Activated CD8-positive, alpha-beta memory T cell treated with anti-CD3 and anti-CD28 coated beads for 36 hours (primary cell): ENCODE measurements around the gene OSBPL10. TPM values are rescaled to one million over a fixed set of nuclear protein-coding genes. Genes with fewer than 3 reads are reported as not detected.
"Not testable (repeated sequence)": the region's sequence is repeated elsewhere in the genome, so short reads cannot be mapped to it uniquely, and the experiment has no call there.

ENCODE experiments used
- CTCF ChIA-PET: fragments of 350-600 bp; sonication (Branson Sonifier 250); formaldehyde crosslinking; loops from one replicate; lab custom pipeline; 2021; ENCODE audit warnings: antibody characterized with exemption; lab: Charles Lee
- POLR2A ChIA-PET: fragments of 350-600 bp; sonication (Branson Sonifier 250); formaldehyde crosslinking; loops from one replicate; lab custom pipeline; 2021; ENCODE audit warnings: antibody characterized with exemption; lab: Charles Lee
- total RNA-seq, 2 experiments: library from RNA; stranded (reverse); gene quantifications; one replicate each; pipeline ENCODE4 v1.2.3, GENCODE V29; 2021

The OSBPL10 gene
- total RNA-seq, 2 experiments from 2014 or later = 3.4 to 3.6 TPM

DNA sequence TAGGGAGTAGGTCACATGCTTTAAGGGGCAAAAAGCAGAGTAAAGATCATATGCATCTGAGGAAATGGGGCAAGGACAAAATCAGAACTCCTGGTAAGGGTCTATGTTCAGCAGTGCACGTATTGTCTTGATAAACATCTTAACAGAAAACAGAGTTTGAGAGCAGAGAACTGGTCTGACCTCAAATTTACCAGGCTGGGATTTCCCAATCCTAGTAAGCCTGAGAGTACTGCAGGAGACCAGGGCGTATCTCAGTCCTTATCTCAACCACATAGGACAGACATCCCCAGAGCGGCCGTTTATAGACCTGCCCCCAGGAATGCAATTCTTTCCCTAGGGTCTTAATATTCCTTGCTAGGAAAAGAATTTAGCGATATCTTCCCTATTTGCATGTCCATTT is 14.0 kb upstream of the OSBPL10 start:
- POLR2A ChIA-PET, CTCF ChIA-PET: not testable (repeated sequence)

DNA sequence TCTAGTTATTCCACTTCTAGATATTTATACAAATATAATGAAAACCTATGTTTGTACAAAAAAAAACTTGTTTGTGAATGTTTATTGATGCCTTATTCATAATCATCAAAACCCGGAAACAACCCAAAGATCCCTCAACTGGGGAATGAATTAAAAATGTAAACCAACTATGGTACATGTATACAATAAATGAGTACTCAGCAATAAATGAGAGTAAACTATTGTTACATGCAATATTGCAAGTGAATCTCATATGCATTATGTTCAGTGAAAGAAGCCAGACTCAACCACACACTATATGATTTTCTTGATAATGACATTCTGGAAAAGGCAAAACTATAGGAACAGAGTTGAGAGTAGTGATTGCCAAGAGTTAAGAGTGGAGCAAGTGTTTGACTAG is 12.8 kb upstream of the OSBPL10 start:
- ChIA-PET POLR2A (no interaction called here), CTCF (no interaction called here)

DNA sequence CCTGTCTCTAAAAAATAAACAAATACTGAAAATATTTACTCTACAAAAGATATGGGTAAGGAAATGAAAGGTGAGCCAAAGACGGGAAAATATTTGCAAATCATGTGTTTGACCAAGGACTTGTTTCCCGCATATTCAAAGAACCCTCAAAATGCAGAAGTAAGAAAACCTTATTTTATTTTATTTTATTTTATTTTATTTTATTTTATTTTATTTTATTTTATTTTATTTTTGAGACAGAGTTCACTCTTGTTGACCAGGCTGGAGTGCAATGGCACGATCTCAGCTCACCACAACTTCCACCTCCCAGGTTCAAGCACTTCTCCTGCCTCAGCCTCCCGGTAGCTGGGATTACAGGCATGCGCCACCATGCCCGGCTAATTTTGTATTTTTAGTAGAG is 11.9 kb upstream of the OSBPL10 start:
- POLR2A ChIA-PET, CTCF ChIA-PET: not testable (repeated sequence)

DNA sequence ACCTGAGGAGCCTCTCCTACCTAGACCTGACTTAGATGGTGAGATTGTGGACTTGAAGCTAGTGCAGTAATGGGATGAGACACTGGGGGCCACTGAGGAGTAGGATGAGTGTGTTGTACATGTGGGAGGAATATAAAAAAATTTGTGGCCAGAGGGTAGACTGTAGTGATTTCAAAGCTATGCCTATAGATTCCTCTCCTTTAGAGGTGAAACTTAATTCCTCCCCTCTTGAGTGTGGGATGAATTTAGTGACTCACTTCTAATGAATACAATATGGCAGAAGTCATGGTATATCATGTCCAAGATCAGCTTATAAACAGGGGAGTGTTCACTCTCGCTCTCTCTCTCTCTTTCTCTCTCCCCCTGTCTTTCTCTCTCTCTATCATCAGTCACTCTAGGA is 7.2 kb upstream of the OSBPL10 start:
- ChIA-PET CTCF (no interaction called here), POLR2A (no interaction called here)

DNA sequence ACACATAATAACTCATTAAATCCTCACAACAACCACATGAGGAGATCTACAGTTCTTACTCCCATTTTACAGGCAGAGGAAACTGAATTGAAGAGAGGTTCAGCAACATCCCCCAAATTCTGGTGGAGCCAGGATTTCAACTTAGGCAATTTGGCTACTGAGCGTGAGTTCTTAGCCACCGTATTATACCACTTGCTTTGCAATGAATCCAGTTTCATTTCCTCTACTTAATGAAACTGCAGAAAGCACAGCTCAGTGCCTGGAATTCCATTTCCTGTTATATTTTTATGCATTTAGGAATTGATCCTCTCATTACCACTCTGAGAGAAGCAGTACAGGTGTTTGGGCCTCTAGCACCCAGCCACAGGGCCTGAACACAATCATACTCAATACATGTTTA is 4.8 kb upstream of the OSBPL10 start:
- ChIA-PET POLR2A (no interaction called here), CTCF (no interaction called here)

DNA sequence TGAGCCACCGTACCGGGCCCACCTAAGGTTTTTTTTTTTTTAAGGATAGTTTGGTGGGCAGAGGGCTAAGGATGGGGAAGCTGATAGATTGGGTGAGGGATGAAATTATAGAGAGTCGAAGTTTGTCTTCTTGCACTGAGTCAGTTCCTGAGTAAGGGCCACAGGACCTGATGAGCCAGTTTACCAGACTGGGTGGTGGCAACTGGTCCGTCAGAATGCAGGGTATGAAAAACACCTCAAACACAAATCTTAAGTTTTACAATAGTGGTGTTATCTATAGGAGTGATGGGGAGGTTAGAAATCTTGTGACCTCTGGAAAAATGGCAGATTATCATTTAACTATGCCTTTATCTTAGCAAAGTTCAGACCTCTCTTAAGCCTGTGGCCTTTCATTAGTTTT is 3.3 kb upstream of the OSBPL10 start:
- ChIA-PET CTCF (no interaction called here), POLR2A (no interaction called here)

DNA sequence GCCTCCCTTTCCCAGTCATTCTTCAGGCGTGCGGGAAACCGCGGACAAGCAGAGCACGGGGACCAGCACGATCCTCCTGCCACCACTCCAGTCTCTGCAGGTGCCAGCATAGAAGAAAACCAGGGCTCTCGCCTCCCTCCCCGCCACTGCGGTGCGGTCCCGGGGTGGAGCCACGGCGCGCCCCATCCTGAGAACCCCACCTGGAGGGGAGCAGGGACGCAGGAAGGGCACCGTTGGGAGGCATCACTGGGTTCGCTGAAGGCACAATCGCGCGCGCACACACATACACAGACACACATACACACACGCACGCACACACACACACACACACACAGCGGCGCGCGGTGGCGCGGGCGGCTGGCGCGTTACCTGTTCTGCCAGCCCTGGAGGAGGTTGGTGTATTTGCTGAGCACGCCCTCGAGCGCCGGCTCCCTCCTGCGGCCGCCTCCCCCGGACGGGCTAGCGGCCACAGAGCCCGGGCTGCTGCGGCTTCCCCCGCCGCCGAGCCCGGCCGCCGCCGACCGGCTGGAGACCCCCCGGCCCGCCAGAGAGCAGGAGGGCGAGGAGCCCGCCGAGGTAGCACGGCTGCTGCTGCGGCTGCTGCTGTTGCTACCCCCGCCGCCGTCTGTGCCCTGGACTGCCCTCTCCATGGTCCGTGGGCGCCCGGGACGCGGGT is 394 bp downstream of the OSBPL10 start:
- ChIA-PET POLR2A (no interaction called here), CTCF (no interaction called here)

DNA sequence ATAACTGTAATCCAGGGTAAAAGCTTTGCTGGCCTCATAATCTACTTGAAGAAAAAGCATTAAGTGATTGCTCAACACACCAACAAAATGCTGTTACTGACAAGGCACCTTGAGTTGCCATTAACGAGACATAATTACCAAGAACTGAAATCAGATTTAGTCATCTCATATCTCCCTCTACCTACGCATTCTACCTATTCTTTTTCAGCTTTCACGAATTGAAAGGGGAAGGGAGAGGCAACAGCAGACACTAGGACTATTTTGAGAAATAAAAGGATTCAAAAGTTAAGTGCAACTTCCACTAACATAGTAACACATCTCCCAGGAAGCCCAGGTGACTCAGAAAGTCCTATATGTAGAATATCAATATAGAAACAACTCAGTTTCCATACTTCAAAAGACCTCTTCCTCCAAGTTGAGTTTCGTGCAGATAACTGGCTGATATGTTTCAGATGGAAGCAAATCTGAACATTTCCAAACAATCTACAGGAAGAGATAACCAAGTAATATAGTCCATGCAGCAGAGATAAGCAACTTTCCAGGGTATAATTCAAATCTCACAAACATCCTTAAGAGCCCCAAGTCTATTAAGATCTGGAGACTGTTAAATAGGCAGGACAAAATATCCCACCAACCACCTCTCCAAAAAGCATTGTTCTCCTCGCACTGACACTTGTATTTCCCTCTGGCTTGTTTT is 1.9 kb downstream of the OSBPL10 start:
- ChIA-PET CTCF (no interaction called here), POLR2A (no interaction called here)

DNA sequence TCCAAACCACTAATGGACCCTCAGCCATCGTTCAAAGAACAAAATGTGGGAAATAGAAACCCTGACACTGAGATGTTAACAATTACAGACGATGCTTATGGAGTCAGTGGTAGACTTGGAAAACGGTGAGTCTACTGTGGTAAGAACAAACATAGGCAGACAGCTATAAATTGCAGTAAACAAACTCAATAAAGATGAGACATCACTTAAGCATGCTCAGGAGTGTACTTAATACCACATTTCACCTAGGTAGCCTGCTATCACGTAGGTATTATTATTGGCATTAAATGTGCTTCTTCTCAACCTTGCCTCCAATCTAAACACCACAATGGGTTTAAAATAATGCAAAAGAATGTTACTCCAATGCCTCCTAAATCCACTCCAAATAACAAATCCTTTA is 2.5 kb downstream of the OSBPL10 start:
- ChIA-PET POLR2A (no interaction called here), CTCF (no interaction called here)

DNA sequence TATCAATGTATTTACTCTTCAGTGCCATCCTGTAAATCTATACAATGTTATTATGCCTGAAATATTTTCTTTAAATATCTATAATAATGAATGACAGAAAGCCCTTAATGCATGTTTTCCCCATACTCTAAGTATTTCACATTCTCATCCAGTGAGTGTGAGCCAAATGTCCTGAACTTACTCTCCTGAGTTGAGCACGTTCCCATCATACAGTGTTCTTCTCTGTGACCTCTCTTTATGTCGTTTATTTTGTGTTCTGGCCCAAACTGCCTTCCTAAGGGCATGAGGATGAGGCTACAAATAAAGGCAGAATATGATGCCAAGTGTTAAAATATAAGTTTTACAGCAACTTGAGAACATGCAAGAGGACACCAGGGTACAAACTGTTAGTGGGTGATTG is 3.3 kb downstream of the OSBPL10 start:
- ChIA-PET CTCF (no interaction called here), POLR2A (no interaction called here)

DNA sequence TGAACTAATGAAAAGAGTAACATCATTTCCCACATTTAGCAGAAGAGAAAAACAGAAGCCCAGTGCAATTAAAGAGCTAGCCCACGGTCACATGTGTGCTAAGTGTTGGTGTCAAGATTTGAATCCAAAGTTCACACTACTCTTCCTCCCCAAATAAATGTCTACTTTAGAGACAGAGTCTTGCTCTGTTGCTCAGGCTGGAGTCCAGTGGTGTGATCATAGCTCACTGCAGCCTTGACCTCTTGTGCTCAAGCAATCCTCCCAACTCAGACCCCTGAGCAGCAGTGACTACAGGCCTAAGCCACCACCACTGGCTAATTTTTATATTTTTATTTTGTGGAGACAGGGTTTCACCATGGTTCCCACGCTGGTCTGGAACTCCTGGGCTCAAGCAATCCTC is 4.8 kb downstream of the OSBPL10 start:
- ChIA-PET CTCF (no interaction called here), POLR2A (no interaction called here)

DNA sequence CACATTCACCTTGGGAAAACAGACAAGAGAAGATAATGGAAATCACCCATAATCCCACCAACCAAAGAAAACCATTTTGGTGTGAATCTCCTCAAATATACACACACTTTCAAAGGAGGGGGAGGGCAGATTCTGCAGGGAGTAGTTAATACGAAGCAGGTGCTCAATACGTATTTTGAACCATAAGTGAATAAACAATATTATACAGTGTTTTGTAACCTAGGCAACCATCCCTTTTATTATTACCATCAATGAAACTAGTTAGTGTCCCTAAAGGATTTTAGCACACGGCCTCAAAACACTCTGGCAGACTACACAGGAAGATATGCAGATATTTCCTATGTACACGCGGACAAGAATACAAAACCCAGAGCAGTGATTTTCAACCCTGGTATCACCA is 6.1 kb downstream of the OSBPL10 start:
- POLR2A ChIA-PET = no interaction called here
- CTCF ChIA-PET = no interaction called here

DNA sequence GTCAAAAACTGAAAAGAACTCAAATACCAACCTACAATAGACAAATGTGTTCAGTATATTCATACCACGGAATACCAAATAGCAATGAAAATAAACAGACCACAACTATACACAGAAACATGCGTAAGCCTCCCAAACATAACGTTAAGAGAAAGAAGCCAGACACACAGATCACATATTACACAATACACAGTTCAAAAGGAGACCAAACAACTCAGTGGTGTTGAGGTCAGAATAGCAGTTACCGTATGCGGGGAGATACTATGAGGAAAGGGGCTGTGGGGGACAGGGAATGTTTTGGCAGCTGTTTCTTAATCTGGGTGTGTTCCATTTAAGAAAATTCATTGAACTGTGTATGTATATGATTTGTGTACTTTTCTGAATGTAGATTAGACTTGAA is 6.6 kb downstream of the OSBPL10 start:
- ChIA-PET POLR2A (no interaction called here), CTCF (no interaction called here)

DNA sequence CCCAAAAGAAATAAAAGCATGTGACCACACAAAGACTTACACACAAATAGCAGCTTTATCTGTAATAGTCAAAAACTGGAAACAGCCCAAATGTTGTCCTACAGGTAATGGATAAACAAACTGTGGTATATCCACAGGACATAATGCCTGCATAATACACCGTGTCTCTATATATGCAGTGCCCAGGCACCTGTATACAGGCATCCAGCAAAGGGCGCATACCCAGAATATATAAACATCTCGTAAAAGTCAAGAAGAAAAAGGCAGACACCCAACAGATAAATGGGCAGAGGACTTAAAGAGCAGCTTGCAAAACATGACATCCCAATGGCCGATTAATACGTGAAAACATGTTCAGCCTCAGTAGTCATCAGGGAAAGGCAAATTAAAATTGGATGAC is 7.2 kb downstream of the OSBPL10 start:
- CTCF ChIA-PET = no interaction called here

DNA sequence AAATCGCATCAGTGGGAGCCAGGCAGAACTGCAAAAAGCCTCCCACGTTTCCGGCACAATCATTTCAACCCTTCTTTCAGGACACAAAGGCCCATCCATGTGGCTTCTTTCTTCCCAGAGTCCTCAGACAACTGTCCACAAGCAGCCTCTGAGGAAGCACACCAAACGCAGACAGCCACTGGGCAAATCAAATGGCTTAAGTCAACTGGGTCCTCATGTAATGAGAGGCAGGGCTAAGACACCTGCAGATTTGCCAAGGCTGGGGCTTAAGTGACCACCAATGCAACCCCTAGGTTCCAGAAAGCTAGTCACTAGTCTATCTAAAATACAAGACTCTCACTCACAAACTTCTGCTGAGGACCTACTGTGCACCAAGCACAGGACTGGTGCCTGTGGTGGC is 8.0 kb downstream of the OSBPL10 start:
- POLR2A ChIA-PET = no interaction called here

More for the DNA sequence above, 7.2 kb downstream of the OSBPL10 start:
- POLR2A ChIA-PET = no interaction called here

DNA sequence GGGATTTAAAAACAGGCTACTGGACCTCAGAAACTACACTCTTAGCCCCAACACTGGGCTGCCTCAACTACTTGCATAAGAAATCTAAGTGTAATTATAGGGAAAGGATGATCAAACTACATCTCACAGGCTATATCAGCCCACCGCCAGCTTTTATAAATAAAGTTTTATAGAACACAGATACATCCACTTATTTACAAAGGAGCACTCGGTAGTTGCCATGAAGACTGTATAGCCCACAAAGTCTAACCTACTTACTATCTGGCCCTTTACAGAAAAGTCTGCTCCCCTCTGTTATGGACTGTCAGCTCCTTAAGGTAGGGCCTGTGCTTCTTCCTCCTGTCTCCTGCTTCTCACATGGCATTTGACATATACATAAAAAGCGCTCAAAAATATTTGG is 9.5 kb downstream of the OSBPL10 start:
- POLR2A ChIA-PET = no interaction called here
- CTCF ChIA-PET = no interaction called here

More for the DNA sequence above, 8.0 kb downstream of the OSBPL10 start:
- CTCF ChIA-PET = no interaction called here

DNA sequence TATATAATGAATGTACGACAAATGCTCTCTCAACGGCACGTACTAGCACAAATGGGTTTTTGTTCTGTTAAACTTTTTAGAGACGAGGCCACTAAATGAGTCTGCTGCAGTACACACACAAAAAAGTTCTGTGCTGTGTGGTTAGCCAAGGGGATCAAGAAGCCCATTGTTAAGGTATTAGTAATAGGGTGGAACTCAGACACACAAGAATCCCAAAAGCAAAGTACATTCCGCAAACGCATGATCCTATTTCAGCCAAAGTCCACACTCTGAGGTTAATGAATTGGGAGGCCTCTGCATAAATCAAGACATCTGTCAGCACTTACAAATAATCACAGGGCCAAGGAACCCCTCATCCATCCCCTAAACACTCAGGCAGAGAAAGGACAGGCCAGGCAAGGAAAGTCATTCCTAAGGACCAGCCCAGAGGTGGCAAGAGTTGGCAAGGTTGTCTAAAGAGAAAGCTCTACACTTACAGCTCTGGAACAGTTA is 12.1 kb downstream of the OSBPL10 start:
- ChIA-PET POLR2A (no interaction called here), CTCF (no interaction called here)

DNA sequence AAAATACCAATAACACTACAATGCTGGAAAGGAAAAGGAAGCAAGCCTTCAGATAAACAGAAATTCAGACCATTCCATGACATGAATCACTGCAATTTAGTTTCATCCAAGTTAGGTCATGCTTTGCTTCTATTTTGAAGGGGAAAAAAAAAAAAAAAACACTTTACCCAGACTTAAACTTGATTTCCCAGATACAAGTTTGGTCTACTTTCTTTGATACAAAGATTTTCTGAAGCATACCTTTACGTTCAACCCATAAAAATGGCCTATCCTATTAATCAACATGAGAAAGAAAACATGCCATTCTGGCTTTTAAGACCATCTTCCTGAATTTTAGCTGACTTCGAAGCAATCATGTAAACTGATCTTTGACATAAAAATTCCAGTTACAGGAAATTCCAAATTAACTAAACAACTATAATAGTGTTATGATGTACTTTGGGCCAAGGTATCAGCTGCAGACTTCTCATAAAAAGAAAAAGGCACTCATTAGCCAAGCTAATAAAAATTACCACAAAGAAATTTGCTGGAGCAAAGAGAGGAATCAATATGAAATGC is 12.6 kb downstream of the OSBPL10 start:
- ChIA-PET CTCF (no interaction called here), POLR2A (no interaction called here)

DNA sequence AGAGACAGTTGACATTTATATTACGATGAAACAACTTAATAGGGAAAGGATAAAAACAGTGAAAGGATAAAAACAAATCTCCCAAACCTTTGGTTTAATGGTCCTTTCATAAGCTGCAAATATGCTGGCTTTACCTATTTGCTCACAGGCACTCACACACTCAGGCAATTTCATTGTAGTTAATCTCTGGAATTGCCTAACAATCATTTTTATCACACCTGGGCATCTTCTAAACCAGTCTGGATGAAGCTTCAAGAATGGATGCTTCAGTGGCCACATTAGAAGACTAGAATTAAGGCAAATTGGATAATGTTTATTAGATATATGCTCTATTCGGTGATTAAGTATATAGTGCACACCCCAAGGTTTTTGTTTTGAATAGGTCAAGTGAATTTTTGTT is 13.5 kb downstream of the OSBPL10 start:
- ChIA-PET CTCF (interaction anchor here (0.7 kb wide), 1 partner anchor 25 kb away, joined by 3 read pairs; no protein-coding TSS in a partner anchor), POLR2A (no interaction called here)

DNA sequence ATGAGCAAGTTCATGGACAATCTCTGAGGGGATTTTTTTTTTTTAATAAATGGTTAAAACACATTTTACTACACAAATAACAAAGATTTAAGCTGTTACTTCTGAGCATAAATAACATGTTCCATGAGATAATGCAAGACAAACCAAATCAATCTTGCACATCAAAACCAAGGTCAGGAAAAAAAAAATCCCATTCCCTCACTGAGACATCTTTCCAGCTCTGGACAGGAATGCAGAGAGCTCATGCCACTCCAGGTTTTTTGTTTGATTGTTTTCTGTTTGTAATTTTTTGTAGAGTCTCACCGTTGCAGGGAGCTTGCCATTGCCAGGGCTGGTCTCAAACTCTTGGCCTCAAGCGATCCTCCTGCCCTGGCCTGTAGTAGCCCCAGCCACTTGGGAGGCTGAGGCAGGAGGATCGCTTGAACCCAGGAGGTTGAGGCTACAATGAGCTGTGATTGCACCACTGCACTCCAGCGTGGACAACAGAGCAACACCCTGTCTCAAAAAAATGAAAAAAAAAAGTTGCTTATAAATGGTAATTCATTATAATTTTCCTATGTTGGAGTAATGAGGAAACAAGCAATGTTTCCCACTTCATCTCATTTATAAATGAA is 14.0 kb downstream of the OSBPL10 start:
- CTCF ChIA-PET = interaction anchor here (0.7 kb wide), 1 partner anchor 25 kb away, joined by 3 read pairs; no protein-coding TSS in a partner anchor
- POLR2A ChIA-PET = interaction anchor here (0.7 kb wide), 1 partner anchor 99 kb away, joined by 4 read pairs; no protein-coding TSS in a partner anchor
